ENCODE results near the gene NEURL2.
"Not testable (repeated sequence)": the region's sequence is repeated elsewhere in the genome, so short reads cannot be mapped to it uniquely, and the experiment has no call there.

NEURL2 gene

GRCh38 chr20:45890985-45891983, at the start of gene NEURL2, which contains the start of gene CTSA:
NEURL2 (minus strand) TSS chr20:45891208; CDS start chr20:45890991, 217 bp downstream.
CTSA (plus strand) TSS chr20:45891335; CDS start chr20:45891569, 234 bp downstream.
- DNase-seq (ENCODE audit: low spot score in 2 of 2) = peak; percentile 73 to 93
- Mint-ChIP-seq H3K36me3 (peaks cover 57% of the 10 kb centered on the region), H3K4me1 (peaks cover 41% of the 10 kb centered on the region), H3K4me3 (peak within 1 kb of the TSS; percentile 89), H3K9me3 (no peaks in the 10 kb centered on the region), H3K27ac (peak within 1 kb of the TSS; percentile 94)
- peak; percentile 82 for ATAC-seq

GRCh38 chr20:45940469-45940868, 49.5 kb upstream of the NEURL2 start:
- Mint-ChIP-seq H3K9me3 (no peaks in the 10 kb centered on the region), H3K27ac (no peak overlapping the region), H3K36me3 (peaks cover 94% of the 10 kb centered on the region), H3K4me1 (peaks cover 47% of the 10 kb centered on the region), H3K4me3 (no peak overlapping the region)
- DNase-seq (ENCODE audit: low spot score in 2 of 2) (no peak), ATAC-seq (no peak)

- ATAC-seq (no peak), DNase-seq (ENCODE audit: low spot score in 2 of 2) (no peak)
- Mint-ChIP-seq H3K9me3 (no peaks in the 10 kb centered on the region), H3K4me1 (peaks cover 45% of the 10 kb centered on the region), H3K36me3 (peaks cover 94% of the 10 kb centered on the region), H3K27ac (peak overlapping the region; percentile 94), H3K4me3 (no peak overlapping the region)
These were observed 49.0 kb upstream of the NEURL2 start for GRCh38 chr20:45940053-45940452.

GRCh38 chr20:45938727-45939438, 47.9 kb upstream of the NEURL2 start:
- peaks cover 94% of the 10 kb centered on the region for H3K36me3 Mint-ChIP-seq
- peaks cover 33% of the 10 kb centered on the region for H3K4me1 Mint-ChIP-seq
- H3K27ac Mint-ChIP-seq = peak overlapping the region; percentile 94
- H3K9me3 Mint-ChIP-seq = no peaks in the 10 kb centered on the region
- no peak overlapping the region for H3K4me3 Mint-ChIP-seq
- ATAC-seq = no peak
- no peak for DNase-seq (ENCODE audit: low spot score in 2 of 2)

DNA sequence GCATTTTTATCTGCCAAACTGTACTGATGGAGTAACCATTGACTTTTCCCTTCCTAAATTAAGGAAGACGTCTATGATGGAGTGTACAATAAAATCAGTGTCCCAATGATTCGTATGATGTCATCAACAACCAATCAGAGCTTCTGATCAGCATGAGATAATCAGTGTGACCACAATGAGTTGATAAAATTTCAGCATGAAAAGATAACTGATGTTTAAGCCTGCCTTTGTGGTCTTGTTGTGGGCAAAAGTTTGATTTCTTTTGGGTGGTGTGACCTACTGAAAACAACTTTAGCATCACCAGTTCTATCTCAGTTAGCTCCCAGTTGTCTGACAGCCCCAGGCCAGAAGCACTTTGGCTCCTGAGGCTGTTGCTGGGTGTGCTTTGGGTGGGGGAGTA, 46.8 kb upstream of the NEURL2 start:
- DNase-seq (ENCODE audit: low spot score in 2 of 2) = no peak
- no peak for ATAC-seq
- Mint-ChIP-seq H3K9me3 (no peaks in the 10 kb centered on the region), H3K4me1 (peaks cover 26% of the 10 kb centered on the region), H3K4me3 (peak overlapping the region; percentile 98), H3K36me3 (peaks cover 86% of the 10 kb centered on the region), H3K27ac (peak overlapping the region; percentile 94)

DNA sequence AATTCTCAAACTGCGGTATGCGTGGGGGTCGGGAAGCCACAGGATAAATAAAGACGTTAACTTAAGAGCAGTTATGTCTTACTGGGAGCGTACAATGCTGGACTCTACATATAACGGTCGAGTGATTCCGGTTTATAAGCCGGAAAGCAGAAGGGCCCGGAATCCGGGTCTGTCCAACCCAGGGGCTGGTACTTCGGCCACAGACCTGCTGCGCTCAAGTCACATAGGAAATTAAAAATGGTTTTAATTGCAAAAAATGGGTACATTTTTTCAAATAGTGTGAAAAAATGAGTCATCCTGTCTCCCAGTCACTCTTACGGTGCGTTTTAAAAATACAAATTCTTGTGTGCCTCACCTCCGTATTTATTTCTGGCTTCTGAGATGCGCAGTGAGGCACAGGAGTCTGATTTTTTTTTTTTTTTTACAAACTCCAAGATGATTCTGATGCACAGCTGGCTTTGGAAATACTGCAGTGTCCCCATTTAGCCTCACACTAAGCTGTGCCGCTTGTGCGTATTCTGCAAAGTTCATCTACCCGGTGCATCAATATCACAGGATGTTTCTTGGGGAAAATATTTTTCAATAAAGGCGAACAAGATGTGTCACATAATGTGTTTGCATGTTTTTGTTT, 44.5 kb upstream of the NEURL2 start:
- DNase-seq (ENCODE audit: low spot score in 2 of 2) (no peak), ATAC-seq (peak; percentile 1)
- Mint-ChIP-seq H3K4me1 (peaks cover 26% of the 10 kb centered on the region), H3K36me3 (peaks cover 63% of the 10 kb centered on the region), H3K27ac (peak overlapping the region; percentile 99), H3K9me3 (no peaks in the 10 kb centered on the region), H3K4me3 (peak overlapping the region; percentile 98)

GRCh38 chr20:45934586-45935415, 43.8 kb upstream of the NEURL2 start, which contains the start of gene PCIF1:
PCIF1 (plus strand) TSS chr20:45934683; CDS start chr20:45939000, 4,317 bp downstream.
- Mint-ChIP-seq H3K9me3 (no peaks in the 10 kb centered on the region), H3K36me3 (peaks cover 56% of the 10 kb centered on the region), H3K4me3 (peak within 1 kb of the TSS; percentile 98), H3K4me1 (peaks cover 26% of the 10 kb centered on the region), H3K27ac (peak within 1 kb of the TSS; percentile 99)
- peak; percentile 98 to 99 for DNase-seq (ENCODE audit: low spot score in 2 of 2)
- peak; percentile 85 for ATAC-seq

DNA sequence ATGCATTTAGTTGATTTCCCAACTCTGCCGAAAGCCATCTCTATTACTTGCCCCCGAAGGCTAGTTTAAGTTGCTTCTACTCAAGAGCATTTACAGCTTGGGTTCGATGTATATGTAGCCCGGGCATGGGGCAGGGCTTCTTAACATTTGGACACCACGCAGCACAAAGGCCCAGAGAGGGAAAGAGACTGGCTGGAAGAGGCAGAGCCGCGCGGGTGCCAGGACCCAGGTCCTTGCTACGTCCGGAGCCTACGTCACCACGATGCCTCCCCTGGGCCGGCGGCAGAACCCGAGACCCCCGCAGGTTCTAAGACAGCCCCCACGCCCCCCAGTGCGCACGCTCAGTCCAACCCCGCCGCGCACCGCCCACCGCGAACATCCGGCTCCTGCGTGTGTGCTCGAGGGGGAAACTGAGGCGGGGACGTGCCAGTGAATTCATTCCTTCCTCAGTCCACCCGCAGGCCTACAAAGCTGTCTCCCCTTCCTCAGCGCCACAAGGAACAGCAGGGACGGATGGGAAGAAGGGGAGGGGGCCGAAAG, 43.1 kb upstream of the NEURL2 start:
- Mint-ChIP-seq H3K4me3 (peak overlapping the region; percentile 98), H3K9me3 (no peaks in the 10 kb centered on the region), H3K27ac (peak overlapping the region; percentile 99), H3K4me1 (peaks cover 26% of the 10 kb centered on the region), H3K36me3 (peaks cover 49% of the 10 kb centered on the region)
- DNase-seq (ENCODE audit: low spot score in 2 of 2) = no peak
- peak; percentile 31 for ATAC-seq

GRCh38 chr20:45933266-45934045, 42.4 kb upstream of the NEURL2 start:
- peaks cover 21% of the 10 kb centered on the region for H3K4me1 Mint-ChIP-seq
- ATAC-seq = peak; percentile 20

DNA sequence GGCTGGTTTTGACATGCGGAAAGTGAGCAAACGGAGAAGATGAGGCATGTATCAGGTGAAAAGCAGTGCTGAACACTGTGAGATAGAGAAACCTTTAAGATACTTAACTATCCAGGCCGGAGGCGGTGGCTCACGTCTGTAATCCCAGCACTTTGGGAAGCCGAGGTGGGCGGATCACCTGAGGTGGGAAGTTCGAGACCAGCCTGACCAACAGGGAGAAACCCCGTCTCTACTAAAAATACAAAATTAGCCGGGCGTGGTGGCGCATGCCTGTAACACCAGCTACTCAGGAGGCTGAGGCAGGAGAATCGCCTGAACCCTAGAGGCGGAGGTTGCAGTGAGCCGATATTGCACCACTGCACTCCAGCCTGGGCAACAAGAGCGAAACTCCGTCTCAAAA, 40.7 kb upstream of the NEURL2 start:
- H3K4me3 Mint-ChIP-seq; H3K27ac Mint-ChIP-seq; DNase-seq (ENCODE audit: low spot score in 2 of 2); ATAC-seq; H3K4me1 Mint-ChIP-seq; H3K9me3 Mint-ChIP-seq: not testable (repeated sequence)
- peaks cover 25% of the 10 kb centered on the region for H3K36me3 Mint-ChIP-seq

More at GRCh38 chr20:45933266-45934045, 42.4 kb upstream of the NEURL2 start:
- H3K4me3 Mint-ChIP-seq = peak overlapping the region; percentile 98
- H3K9me3 Mint-ChIP-seq = no peaks in the 10 kb centered on the region
- DNase-seq (ENCODE audit: low spot score in 2 of 2) = peak; percentile 35 to 80
- peaks cover 43% of the 10 kb centered on the region for H3K36me3 Mint-ChIP-seq
- H3K27ac Mint-ChIP-seq = peak overlapping the region; percentile 99

DNA sequence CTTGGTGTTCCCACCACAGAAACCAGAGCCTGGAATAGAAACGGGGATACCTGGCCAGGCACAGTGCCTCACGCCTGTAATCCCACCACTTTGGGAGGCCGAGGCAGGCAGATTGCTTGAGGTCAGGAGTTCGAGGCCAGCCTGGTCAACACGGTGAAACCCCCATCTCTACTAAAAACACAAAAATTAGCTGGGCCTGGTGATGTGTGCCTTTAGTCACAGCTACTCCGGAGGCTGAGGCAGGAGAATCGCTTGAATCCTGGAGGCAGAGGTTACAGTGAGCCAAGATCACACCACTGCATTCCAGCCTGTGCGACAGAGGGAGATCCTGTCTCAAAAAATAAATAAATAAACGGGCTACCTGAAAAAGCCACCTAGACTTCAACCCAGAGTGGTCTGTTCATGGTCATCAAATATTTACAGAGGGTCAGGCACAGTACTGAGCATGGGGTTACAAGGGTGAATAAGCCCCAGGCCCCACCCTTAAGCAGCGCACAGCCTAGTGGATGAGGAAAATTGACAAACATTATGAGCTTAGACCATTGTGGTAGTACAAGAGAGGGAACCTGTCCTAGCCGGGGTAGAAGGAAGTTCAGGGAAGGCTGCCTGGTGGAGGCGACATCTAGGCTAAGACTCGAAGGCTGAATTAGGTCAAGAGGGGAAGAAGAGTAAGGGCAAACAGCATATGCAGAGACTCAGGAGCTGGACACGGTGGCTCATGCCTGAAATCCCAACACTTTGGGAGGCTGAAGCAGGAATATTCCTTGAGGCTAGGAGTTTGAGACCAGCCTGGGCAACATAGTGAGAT, 36.3 kb upstream of the NEURL2 start:
- H3K4me3 Mint-ChIP-seq = no peak overlapping the region
- H3K9me3 Mint-ChIP-seq = no peaks in the 10 kb centered on the region
- no peak for ATAC-seq
- no peaks in the 10 kb centered on the region for H3K4me1 Mint-ChIP-seq
- no peak for DNase-seq (ENCODE audit: low spot score in 2 of 2)
- H3K36me3 Mint-ChIP-seq = no peaks in the 10 kb centered on the region
- H3K27ac Mint-ChIP-seq = peak overlapping the region; percentile 50

DNA sequence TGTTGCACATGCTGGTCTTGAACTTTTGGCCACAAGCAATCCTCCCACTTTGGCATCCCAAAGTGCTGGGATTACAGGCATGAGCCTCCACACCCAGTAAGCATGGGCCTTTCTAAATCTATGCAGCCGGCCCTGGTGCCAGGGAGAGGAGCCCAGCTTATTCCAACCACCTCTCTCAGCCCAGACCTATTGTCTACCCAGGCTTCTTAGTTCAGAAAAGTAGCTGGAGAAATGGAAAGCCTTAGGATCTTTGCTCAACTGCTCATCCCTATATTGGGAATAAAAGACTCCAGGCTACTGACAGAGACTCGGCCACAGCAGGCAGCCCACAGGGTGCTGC, 35.7 kb upstream of the NEURL2 start:
- ATAC-seq (no peak), DNase-seq (ENCODE audit: low spot score in 2 of 2) (no peak)
- H3K4me1 Mint-ChIP-seq = peaks cover 3% of the 10 kb centered on the region
- no peaks in the 10 kb centered on the region for H3K36me3 Mint-ChIP-seq
- no peak overlapping the region for H3K4me3 Mint-ChIP-seq
- H3K9me3 Mint-ChIP-seq = no peaks in the 10 kb centered on the region
- H3K27ac Mint-ChIP-seq = no peak overlapping the region

Measured in stimulated activated effector memory CD8-positive, alpha-beta T cell treated with anti-CD3 and anti-CD28 coated beads, Interleukin-12 subunit alpha, Interleukin-12 subunit beta, amount 100 ng/mL, for 72 hours (primary cell).